HG03097 (cell line): ENCODE data around the gene AKAP7.

Experiments
- ATAC-seq: cut with Tn5 transposase; IDR thresholded peaks from one replicate; pipeline ENCODE4 v1.9.1; 2021; ENCODE audit not compliant: unreplicated experiment, low FRiP score

Gene AKAP7

DNA sequence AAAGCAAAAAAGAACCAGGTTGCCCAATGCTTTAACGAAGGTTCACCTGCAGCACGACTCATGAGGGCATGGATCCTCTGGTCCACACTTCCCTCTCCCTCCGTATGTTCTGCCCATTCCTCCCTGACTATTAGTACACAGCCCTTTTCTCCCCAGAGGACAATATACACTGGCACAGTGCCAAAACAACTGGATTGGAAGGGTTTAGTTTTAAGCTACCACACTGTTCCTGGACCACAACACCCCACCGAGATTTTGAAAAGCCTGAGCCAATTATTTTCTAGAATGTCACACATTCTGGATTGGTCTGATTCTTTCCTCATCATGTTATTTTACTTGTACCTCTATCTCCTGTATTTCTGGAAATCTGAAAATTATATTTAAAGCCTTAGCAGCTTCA lies 2.9 kb upstream of the AKAP7 start:
- ATAC-seq: no peak

DNA sequence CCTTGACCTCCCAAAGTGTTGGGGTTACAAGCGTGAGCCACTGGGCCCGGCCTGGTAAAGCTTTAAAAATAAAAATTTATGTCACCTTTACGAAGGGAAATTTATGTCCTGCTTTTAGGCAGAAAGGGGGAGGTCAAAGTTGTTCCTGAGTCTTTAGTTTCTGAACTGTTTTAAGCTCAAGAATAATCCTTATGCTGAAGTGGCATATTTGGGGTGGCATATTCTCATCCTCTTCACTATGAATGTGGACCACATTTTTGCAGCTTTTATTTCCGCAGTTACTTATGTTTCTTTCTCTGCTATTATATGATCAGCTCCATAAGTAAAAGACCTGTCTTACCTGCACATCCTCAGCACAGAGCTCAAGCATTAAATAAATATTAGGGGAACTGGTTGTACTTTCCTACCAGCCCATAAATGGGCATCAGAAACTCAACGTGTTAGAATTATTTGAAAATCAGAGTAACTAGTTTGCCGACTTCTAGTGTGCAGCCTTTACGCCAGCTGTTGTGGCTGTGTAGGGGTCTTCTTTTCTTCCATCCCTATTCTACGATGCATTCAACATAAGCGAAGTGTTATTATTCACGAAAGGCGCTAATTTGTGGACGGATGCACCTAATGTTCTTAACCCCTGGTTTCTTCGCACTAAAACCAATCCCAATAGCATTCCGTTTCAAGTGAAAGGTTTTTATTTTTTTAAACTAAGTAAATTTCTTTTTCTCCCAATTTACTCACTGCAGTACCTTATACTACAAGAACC lies 867 bp upstream of the AKAP7 start:
- ATAC-seq: no peak

DNA sequence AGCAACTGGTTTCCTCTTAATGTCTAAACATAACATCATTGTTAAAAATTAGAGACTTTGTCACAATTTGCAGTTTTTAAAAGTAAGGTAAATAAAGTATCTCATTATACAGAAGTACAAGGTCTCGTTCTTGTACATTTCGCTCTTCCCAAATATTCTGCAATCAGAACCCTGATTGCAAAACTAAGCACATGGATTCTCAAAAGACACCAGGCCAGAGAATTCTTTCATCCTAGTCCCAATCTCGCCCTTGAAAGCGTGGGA lies 355 bp upstream of the AKAP7 start:
- no peak for ATAC-seq

DNA sequence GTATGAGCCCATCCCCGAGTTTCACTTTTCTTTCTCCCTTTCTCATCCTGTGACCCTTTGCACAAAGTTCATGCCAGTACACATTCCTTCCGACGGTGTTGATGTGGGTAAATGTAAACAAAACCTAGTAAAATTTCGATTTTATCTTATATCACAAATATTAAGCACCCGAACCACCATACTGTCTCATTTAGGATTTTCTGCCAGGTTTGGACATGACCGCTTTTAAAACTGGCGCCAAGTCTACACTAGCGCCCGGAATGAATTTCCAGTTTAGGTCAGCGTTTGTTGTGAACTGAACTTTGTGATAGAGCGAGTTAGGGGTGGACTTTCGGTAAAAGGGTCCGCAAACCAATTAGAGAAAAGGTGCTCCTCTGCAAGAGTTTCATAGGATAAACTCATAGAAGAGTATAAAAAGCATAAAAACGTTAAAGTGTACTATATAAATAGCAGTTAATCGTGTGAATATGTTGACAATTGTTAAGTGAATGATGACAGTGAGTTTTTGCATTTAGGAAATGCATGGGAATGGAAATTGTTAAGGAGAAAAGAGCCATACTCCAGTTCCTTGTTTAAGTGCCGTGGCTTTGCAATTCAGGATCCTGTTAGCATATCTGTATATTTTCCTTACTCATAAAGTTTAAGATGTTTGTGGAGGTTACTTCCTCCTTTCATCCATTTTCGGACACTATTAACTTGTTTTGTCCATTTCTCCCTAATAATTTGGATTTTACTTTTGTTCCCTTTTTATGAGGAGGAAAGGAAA lies 937 bp downstream of the AKAP7 start:
- ATAC-seq: no peak

DNA sequence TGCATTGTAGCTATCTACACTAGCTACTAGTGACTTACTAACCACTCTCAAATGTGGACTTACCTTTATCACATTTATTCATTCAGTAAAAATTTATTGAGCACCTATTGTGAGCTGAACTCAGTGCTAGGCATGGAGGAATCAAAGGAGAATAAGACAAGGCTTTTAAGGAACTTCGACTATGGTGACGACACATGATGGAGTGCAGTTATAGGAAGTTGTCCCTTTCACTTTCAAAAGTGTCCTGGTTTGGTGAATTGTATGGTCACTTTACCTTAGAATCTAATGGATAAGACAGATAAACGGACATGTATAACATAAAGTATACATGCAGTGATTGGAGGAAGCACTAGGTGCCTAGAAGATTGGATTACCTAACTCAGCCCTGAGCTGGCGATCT lies 4.3 kb downstream of the AKAP7 start:
- ATAC-seq: no peak

DNA sequence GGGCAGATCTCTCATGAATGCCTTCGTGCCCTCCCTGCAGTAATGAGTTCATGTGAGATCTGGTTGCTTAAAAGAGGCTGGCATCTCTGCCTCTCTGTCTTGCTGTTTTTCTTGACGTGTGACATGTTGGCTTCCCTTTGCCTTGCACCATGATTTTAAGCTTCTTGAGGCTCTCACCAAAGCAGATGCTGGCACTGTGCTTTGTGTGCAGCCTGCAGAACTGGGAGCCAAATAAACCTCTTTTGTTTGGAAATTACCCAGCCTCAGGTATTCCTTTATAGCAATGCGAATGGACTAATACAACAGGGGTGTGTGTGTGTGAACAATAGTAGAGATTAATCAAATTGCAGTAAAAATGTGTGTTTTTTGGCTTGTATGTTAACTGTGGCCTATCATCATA lies 8.1 kb downstream of the AKAP7 start:
- ATAC-seq: no peak

DNA sequence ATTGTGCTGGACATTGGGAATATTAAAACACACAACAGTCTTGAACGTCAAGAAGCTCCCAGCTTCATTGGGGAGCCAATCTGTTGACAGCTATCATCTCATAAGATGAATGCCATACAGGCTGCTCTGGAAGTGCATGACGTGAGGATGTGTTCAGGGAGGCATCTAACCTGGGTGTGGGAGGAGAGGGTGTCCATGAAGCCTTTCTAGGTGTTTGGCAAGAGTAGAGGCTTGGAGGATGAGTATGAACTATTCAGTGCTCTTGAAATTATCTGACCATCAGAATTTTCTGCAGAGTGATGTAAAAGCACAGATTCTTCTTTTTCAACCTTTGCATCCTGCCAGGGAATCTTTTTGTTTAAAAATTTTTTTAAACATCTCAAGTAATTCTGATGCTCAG lies 11.6 kb downstream of the AKAP7 start:
- no peak for ATAC-seq

DNA sequence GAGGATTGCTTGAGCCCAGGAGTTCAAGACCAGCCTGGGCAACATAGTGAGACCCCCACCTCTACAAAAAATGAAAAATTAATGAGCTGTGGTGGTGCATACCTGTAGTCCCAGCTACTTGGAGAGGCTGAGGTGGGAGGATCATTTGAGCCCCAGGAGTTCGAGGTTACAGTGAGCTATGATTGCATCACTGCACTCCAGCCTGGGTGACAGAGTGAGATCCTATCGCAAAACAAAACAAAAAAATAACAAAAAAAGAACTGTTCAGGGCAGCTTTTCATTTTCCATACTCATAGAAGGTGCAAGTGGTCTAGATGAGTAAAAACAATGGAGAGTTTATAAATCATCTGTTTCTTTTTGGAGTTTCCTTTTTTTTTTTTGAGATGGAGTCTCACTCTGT lies 21.1 kb downstream of the AKAP7 start:
- no peak for ATAC-seq

DNA sequence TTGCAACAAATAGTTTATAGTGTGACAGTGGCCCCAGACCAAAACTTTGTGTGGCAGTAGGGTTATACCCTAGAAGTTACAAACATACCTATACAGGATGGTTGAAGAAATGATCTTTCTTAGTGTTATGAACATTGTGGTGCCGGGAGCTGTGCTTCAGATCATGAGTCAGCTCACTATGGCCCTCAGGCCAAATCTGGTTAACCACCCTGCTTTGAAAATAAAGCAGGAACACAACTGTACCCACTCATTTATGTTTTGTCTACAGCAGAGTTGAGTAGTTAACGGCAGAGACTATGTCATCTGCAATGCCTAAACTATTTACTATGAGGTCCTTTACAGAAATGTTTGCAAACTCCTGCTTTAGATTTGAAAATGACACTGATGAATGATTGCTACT lies 24.3 kb downstream of the AKAP7 start:
- ATAC-seq: no peak

DNA sequence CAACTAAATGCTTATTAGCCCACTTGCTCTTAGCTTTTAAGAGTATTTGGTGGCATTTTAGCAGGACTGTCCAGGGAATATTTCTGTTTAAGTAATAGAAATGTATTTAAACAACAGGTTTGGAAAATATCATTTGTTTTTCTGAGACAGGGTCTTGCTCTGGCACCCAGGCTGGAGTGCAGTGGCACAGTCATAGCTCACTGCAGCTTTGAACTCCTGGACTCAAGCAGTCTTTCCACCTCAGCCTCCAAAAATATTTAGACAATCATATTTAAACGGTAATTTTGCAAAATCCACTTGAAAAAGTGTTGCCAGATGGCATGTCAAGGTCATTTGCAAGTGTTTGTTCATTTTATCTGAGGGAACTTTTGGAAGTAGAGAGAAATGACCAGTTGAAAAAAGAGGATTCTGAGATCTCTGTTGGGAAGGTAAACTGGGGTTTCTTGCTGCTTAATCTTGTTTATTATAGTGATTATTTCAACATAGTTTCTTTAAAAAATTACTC lies 25.0 kb downstream of the AKAP7 start:
- ATAC-seq: no peak

DNA sequence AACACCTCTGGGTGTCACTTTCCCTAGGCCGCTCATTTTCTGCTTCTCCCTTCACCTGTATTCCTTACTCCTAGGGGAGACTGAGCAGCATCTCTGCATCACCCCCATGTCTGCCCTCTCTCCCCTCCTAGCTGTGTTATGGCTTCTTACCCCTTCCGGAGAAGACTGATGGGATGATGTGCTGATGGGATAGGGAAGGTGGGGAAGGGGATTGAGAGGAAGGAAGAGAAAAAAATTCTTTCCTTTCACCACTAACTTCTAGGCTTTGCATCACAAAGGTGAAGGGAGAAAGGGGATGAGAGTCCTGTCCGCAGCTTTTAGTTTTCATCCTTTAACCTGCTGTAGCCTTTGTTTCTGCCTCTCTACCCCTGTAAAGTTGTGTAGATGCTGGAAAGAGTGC lies 26.7 kb downstream of the AKAP7 start:
- no peak for ATAC-seq

DNA sequence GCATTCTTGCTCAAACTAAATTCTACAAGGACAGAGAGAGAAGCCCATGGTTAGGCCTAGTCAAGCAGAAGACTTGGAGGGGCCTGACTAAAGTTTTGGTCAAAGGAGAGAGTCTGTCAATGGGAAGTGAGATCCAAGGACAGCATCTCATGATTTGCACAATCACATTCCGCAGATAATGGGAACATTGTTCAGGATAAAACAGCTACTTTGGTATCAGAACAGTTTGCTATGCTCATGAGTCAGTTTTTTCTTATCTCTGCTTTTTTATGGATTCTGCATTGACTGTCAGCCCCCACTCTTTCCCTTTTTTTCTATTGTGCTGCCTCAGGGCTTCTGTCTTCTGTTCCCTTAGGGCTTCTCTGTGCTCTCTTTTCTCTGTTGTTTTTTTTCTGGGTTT lies 28.6 kb downstream of the AKAP7 start:
- ATAC-seq: no peak

DNA sequence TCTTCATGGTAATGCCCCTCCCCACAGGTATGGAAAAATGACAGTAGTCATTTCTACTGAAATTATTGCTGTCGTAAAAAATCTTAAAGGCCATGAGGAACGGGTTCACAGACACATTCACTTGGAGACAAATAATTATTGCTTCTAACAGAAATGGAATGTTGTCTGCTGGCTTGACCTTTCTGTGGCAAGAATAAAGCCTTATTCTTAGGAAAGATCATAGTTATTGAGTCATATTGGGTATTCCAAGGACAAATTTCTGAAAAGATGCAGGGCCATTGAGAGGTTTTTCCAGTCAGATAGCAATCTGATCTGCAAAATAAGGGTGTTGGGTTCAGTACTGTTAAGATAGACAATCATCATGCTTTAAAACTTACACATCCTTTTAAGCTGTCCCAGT lies 29.2 kb downstream of the AKAP7 start:
- no peak for ATAC-seq

DNA sequence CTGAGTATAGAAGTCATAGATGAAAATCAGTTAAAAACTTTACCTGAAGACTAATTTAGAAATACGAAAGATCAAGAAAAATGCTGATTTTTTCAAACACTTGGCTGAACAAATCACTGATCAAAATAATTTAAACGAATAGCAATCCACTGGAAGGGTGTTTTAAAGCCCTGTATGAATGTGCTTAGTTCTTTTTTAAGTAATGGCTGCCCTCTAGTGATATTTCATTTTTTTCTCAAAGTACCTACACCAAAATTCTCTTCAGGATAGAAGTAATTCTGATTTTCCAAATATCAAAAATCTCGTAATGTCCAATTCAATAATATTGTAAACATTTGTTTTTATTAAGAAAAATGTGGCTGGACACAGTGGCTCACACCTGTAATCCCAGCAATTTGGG lies 32.5 kb downstream of the AKAP7 start:
- no peak for ATAC-seq

DNA sequence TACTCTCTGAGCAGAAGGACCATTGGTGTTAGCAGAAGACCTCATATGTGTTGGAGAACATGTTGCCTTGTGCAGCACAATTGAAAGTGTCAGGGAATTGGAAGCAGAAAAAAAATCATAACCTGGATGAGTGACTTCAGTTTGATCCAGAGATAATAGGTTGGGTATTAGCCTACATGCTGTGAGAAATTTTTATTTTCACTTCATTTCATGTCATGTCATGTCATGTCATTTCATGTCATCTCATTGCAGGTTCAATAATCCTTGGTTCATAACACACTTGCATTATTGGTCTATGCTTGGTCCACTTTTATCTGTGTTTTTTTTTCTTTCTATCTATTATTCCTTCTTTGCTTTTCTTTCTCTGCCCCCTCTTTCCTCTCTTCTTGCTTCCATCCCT lies 34.3 kb downstream of the AKAP7 start:
- no peak for ATAC-seq

DNA sequence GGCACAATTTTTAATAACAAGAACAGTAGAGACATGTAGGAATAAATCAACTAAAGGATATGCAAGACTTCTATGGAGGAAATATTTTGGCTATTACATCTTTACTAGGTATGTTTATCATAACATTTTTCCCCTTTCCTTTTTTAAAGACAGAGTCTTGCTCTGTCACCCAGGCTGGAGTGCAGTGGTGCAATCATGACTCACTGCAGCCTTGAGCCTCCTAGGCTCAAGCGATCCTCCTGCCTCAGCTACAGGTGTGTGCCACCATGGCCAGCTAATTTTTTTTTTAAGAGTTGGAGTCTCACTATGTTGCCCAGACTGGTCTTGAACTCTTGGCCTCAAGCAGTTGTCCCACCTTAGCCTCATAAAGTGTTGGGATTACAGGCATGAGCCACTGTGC lies 37.0 kb downstream of the AKAP7 start:
- ATAC-seq: no peak

DNA sequence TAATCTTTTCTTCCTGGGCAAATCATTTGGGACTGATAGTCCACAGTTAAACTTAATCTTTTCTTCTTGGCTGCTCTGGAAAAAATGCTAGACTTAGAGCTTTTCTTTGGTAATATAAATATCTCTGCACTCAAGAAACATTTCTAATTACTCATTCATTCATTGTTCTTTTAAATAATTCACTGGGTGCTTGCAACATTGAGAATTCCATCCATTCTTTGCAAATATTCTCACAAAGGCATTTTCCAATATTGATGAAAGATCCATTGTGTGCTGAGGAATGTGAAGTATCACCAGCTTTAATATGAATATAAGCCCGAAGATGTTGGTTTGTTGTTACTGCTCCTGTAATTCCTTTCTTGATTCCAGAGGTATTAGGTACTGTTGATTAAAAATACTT lies 38.4 kb downstream of the AKAP7 start:
- ATAC-seq: no peak

DNA sequence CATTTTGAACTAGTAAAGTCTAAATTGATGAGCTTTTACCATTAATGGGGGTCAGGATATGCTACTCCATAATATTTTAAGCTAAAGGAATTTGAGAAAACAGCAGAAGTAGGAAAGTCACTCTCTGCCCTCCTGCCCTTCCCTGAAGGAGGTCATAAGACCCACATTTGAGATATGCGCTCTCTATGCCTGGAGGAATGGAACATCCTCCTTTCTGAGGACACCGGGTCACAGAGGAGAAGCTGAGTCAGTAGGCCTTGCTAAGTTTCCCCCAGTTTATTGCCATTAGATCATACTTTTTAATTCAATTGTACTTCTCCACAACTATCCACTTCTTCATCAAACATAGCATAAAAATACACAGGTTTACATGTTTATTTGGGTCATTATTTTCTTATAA lies 40.3 kb downstream of the AKAP7 start:
- ATAC-seq: no peak

DNA sequence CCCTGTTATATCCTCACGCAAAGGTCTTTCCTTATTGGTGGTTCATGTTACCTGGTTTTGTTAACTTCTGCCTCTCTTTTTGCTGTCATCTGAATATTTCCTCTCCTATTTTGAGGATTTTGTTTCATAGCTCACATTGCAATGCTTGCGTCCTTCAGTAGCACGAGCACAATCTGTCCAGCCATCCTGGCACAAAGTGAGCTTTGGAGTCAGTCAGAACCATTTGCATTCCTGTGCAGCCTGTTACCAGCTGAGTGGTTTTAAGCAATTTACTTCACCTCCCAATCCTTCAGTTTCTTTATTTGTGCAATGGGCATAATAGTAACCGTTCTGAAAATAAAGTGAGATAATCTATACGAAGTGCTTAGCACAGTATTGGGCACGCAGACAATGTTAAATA lies 42.7 kb downstream of the AKAP7 start:
- no peak for ATAC-seq

DNA sequence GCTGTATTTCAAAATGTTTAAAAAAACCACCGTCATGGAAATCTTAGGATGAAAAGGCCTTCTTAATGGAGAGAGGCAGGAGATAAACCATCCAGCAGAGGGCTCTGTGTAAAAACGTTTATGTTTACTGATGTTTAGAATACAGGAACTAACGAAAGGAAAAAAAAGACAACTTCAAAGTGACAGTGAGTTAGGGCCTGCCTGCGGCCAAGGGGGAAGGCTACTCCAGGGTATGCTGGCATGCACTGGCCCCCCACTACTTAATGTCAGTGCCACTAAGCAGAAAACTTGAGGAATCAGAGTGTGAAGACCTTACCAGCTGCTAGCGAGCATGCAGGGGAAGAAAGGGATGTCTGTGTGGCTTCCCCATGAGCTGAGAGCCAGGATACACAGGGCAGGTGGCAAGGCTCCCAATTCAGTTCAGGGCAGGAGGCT lies 47.7 kb downstream of the AKAP7 start:
- ATAC-seq: no peak

DNA sequence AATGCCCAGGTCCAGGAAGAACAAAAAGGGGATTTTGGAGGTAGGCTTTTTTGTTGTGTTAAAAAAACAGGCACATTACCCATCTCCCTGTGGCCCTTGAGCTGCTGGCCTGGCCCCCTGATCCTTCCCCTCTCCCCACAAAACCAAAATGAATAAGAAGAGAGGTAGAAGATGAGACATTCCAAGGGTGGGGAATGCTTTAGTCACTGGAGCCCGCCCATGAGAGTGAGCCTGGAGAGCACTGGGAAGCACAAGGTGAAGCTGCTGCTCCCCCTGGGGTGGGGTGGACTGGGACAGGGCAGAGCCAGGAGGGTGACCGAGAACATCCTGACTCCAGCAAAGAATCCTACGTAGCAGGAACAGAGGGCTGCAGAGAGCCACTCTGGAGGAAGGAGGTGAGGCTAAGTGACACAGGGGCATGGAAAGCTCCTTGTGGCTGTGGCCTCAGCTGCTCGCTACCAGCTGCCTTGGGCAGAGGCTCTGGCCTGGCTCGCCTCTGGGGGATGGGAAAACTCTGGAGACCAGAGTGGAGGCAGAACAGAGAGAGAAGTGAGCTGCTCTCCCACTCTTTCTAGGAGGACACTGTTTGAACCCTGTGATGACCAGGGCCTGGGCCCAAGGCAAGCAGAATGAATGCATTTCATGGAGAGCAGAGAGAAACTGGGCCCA lies 48.3 kb downstream of the AKAP7 start:
- no peak for ATAC-seq

DNA sequence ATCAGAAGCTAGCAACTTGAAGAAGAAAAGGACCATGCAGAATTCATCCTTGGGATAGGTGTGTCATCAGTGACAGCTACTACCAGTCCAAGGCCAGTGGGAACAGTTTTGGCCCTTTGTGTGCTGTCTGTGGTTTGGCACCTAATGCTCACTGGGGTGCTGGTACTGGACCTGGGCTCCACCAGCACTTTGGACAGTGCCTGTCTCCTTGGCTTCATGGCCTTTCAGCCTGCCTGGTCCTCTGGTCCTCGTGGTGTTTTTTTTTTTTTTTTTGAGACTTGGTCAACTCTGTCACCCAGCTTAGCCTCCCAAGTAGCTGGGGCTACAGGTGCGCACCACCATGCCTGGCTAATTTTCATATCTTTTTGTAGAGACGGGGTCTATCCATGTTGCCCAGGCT lies 56.3 kb downstream of the AKAP7 start:
- ATAC-seq: no peak
